SK-N-SH (cell line): ENCODE data around the gene FAM78A. TPM values are rescaled to one million over a fixed set of nuclear protein-coding genes. Genes with fewer than 3 reads are reported as not detected.

ENCODE experiments used
- CTCF ChIA-PET: fragments of 300-600, 350-600 bp; formaldehyde crosslinking; extraction: SDS; loops from one replicate; lab custom pipeline; 2021; lab: Yijun Ruan, JAX
- POLR2A ChIA-PET: fragments of 350-600 bp; sonication (Branson Sonifier 250); formaldehyde crosslinking; extraction: SDS; loops from one replicate; lab custom pipeline; 2020; ENCODE audit warnings: antibody characterized with exemption, inconsistent platforms; lab: Yijun Ruan, JAX
- DNase-seq: peaks from one replicate; pipeline ENCODE4 v3.0.0; 2012
- H2AFZ ChIP-seq: fragments of 200-600 bp; sonication (generic); 2 replicates; pipeline ENCODE4 v1.8.1; 2016; ENCODE audit warnings: antibody characterized with exemption, mild to moderate bottlenecking, low read depth
- H3F3A ChIP-seq: fragments of 200-600 bp; sonication (generic); replicated peaks from 2 replicates; pipeline ENCODE3; 2016; ENCODE audit warnings: antibody characterized with exemption, mild to moderate bottlenecking; ENCODE audit not compliant: insufficient read depth
- H3K27ac ChIP-seq, 2 experiments: fragments of 200-500 bp in 1 of 2; fragments of 200-600 bp in 1 of 2; sonication (Bioruptor generic) in 1 of 2; sonication (generic), shearing (Covaris generic) in 1 of 2; 2 replicates each; pipeline versions ENCODE4 v1.5.1 to v1.6.1; 2014 to 2016; ENCODE audit warnings: low read depth in 2 of 2, inconsistent platforms in 1 of 2, low read length in 1 of 2, mild to moderate bottlenecking in 1 of 2, mixed read lengths in 1 of 2
- H3K27me3 ChIP-seq: fragments of 200-600 bp; sonication (generic), shearing (Covaris generic); 2 replicates; pipeline ENCODE4 v1.6.1; 2016; ENCODE audit warnings: mixed run types; ENCODE audit not compliant: insufficient read depth
- H3K36me3 ChIP-seq, 2 experiments: fragments of 200-500 bp in 1 of 2; fragments of 200-600 bp in 1 of 2; sonication (Bioruptor generic) in 1 of 2; sonication (generic) in 1 of 2; replicated peaks in 1 of 2; 2 replicates each; pipeline versions ENCODE3 to v1.5.1; 2014 to 2016; ENCODE audit warnings: low read length in 1 of 2, mild to moderate bottlenecking in 1 of 2; ENCODE audit not compliant: insufficient read depth in 2 of 2, control insufficient read depth in 1 of 2
- H3K4me1 ChIP-seq, 2 experiments: fragments of 200-500 bp in 1 of 2; fragments of 200-600 bp in 1 of 2; sonication (Bioruptor generic) in 1 of 2; sonication (generic), shearing (Covaris generic) in 1 of 2; 2 replicates each; pipeline versions ENCODE4 v1.5.1 to v1.6.1; 2014 to 2016; ENCODE audit warnings: low read depth in 1 of 2, low read length in 1 of 2, mixed run types in 1 of 2; ENCODE audit not compliant: insufficient read depth in 2 of 2, control insufficient read depth in 1 of 2
- H3K4me2 ChIP-seq: fragments of 200-600 bp; sonication (generic), shearing (Covaris generic); 2 replicates; pipeline ENCODE4 v1.6.1; 2017; ENCODE audit warnings: mixed run types
- H3K4me3 ChIP-seq, 2 experiments: fragments of 200-500 bp in 1 of 2; fragments of 200-600 bp in 1 of 2; sonication (Bioruptor generic) in 1 of 2; sonication (generic), shearing (Covaris generic) in 1 of 2; 2 replicates each; pipeline versions ENCODE4 v1.5.1 to v1.8.1; 2014 to 2016; ENCODE audit warnings: low read depth in 2 of 2, inconsistent platforms in 1 of 2, low read length in 1 of 2, mild to moderate bottlenecking in 1 of 2, mixed read lengths in 1 of 2, moderate library complexity in 1 of 2
- H3K79me2 ChIP-seq: fragments of 200-600 bp; sonication (generic); 2 replicates; pipeline ENCODE4 v1.8.1; 2017; ENCODE audit warnings: mild to moderate bottlenecking; ENCODE audit not compliant: insufficient read depth
- H3K9ac ChIP-seq: fragments of 200-600 bp; sonication (generic); 2 replicates; pipeline ENCODE4 v1.6.1; 2017; ENCODE audit warnings: mixed run types
- H3K9me2 ChIP-seq: fragments of 200-600 bp; sonication (generic); 2 replicates; pipeline ENCODE4 v1.6.1; 2017; ENCODE audit warnings: mixed run types
- H3K9me3 ChIP-seq: fragments of 200-600 bp; sonication (generic); 2 replicates; pipeline ENCODE4 v1.6.1; 2017; ENCODE audit warnings: mixed run types, mild to moderate bottlenecking, moderate library complexity
- H4K20me1 ChIP-seq: fragments of 200-600 bp; sonication (generic); 2 replicates; pipeline ENCODE4 v1.6.1; 2017; ENCODE audit warnings: mild to moderate bottlenecking, mixed run types; ENCODE audit not compliant: insufficient read depth
- ELF1 ChIP-seq: IDR thresholded peaks from 2 replicates; pipeline ENCODE4 v1.4.0; 2012
- EZH2phosphoT487 ChIP-seq: fragments of 200-600 bp; sonication (generic); IDR thresholded peaks from 2 replicates; pipeline ENCODE4 v1.6.1; 2017; ENCODE audit warnings: low read depth, mixed run types, mild to moderate bottlenecking, antibody characterized with exemption, moderate library complexity, borderline replicate concordance
- FOSL2 ChIP-seq: IDR thresholded peaks from 2 replicates; pipeline ENCODE4 v1.4.0; 2012; ENCODE audit warnings: low read depth, mild to moderate bottlenecking, moderate library complexity, borderline replicate concordance
- FOXM1 ChIP-seq: IDR thresholded peaks from 2 replicates; pipeline ENCODE4 v1.4.0; 2012; ENCODE audit warnings: low read depth, mild to moderate bottlenecking
- GABPA ChIP-seq: IDR thresholded peaks from 2 replicates; pipeline ENCODE4 v1.4.0; 2012; ENCODE audit warnings: low read depth, mild to moderate bottlenecking
- GATA2 ChIP-seq: sonication (generic); formaldehyde crosslinking; IDR thresholded peaks from 2 replicates; pipeline ENCODE4 v1.5.0; 2020; ENCODE audit warnings: mild to moderate bottlenecking, missing genetic modification reagents
- IRF3 ChIP-seq: fragments of 150-350 bp; IDR thresholded peaks from 2 replicates; pipeline ENCODE4 v1.6.1; 2016; ENCODE audit warnings: mild to moderate bottlenecking, low read depth, low read length
- MAX ChIP-seq: IDR thresholded peaks from 2 replicates; pipeline ENCODE4 v1.4.0; 2012; ENCODE audit warnings: low read depth
- MXI1 ChIP-seq: IDR thresholded peaks from 2 replicates; pipeline ENCODE4 v1.6.1; 2012; ENCODE audit warnings: mild to moderate bottlenecking, low read depth, low read length, improper control_type of control experiment
- NFIC ChIP-seq: IDR thresholded peaks from 2 replicates; pipeline ENCODE4 v1.4.0; 2012; ENCODE audit warnings: borderline replicate concordance
- NRF1 ChIP-seq: IDR thresholded peaks from 2 replicates; pipeline ENCODE4 v1.6.1; 2012; ENCODE audit warnings: low read depth, mild to moderate bottlenecking, low read length
- POLR2AphosphoS5 ChIP-seq: IDR thresholded peaks from 2 replicates; pipeline ENCODE4 v1.6.1; 2012; ENCODE audit warnings: low read depth, low read length
- RAD21 ChIP-seq: IDR thresholded peaks from 2 replicates; pipeline ENCODE4 v1.6.1; 2012; ENCODE audit warnings: mild to moderate bottlenecking, low read length
- RCOR1 ChIP-seq: fragments of 150-350 bp; IDR thresholded peaks from 2 replicates; pipeline ENCODE4 v1.6.1; 2017; ENCODE audit warnings: antibody characterized with exemption, low read length
- RFX5 ChIP-seq: IDR thresholded peaks from 2 replicates; pipeline ENCODE4 v1.6.1; 2012; ENCODE audit warnings: mild to moderate bottlenecking, improper control_type of control experiment, low read length
- SIN3A ChIP-seq: IDR thresholded peaks from 2 replicates; pipeline ENCODE4 v1.6.1; 2012; ENCODE audit warnings: low read depth, mild to moderate bottlenecking, low read length, moderate library complexity, borderline replicate concordance
- SMC3 ChIP-seq: IDR thresholded peaks from 2 replicates; pipeline ENCODE4 v1.6.1; 2012; ENCODE audit warnings: low read depth, low read length, improper control_type of control experiment
- TAF1 ChIP-seq: IDR thresholded peaks from 2 replicates; pipeline ENCODE4 v1.6.1; 2012; ENCODE audit warnings: low read depth, mild to moderate bottlenecking, low read length, moderate library complexity, borderline replicate concordance
- TCF12 ChIP-seq: IDR thresholded peaks from 2 replicates; pipeline ENCODE4 v1.4.0; 2012
- USF1 ChIP-seq: IDR thresholded peaks from 2 replicates; pipeline ENCODE4 v1.4.0; 2012; ENCODE audit warnings: low read depth, borderline replicate concordance
- YY1 ChIP-seq: IDR thresholded peaks from 2 replicates; pipeline ENCODE4 v1.4.0; 2012; ENCODE audit warnings: low read depth, mild to moderate bottlenecking
- ZBTB33 ChIP-seq: IDR thresholded peaks from 2 replicates; pipeline ENCODE4 v1.4.0; 2012; ENCODE audit warnings: low read depth, borderline replicate concordance
- WGBS: methylation state at CpG from one replicate; pipeline ENCODE4 v1.1.6; 2017; ENCODE audit warnings: low lambda C conversion rate; 5-methylcytosine and 5-hydroxymethylcytosine counted together
- polyA plus RNA-seq, 3 experiments: library from polyadenylated mRNA; depleted of rRNA; stranded (reverse); fragments of >200 nt; gene quantifications; 2 replicates each; pipeline ENCODE4 v1.2.3, GENCODE V29; 2012

Gene FAM78A
- polyA plus RNA-seq, 1 of the 3 experiments (the other 2 are of a cell fraction) = 1.0 TPM

GRCh38 chr9:131308452-131308851 lies 32.1 kb upstream of the FAM78A start:
- POLR2A ChIA-PET = interaction anchor here (1.0 kb wide), 1 partner anchor 13 kb away, joined by 5 read pairs; no protein-coding TSS in a partner anchor
- Histone ChIP-seq H3K4me3 (no peak overlapping the region), H3F3A (no peaks in the 10 kb centered on the region), H3K4me1 (peaks cover 0 to 7% of the 10 kb centered on the region in 2 experiments; a peak in 1 of 4 replicates), H3K27ac (no peak overlapping the region), H3K9me2 (no peaks in the 10 kb centered on the region), H3K79me2 (no peaks in the 10 kb centered on the region), H3K9ac (no peak overlapping the region), H3K4me2 (no peak overlapping the region), H3K36me3 (no peaks in the 10 kb centered on the region), H3K27me3 (no peaks in the 10 kb centered on the region), H3K9me3 (no peaks in the 10 kb centered on the region), H2AFZ (no peak overlapping the region), H4K20me1 (no peaks in the 10 kb centered on the region)
- no peak for DNase-seq
- TF ChIP-seq YY1 (no peak), FOXM1 (no peak), MAX (no peak), NRF1 (no peak), TAF1 (no peak), SIN3A (no peak), MXI1 (no peak), RFX5 (no peak), FOSL2 (no peak), TCF12 (no peak), POLR2AphosphoS5 (no peak), IRF3 (no peak)
- WGBS = 79% methylated on average over 4 of the region's 11 CpGs
- CTCF ChIA-PET = interaction anchor here (0.8 to 2.3 kb wide), 3 partner anchors 16 to 28 kb away, joined by 3 to 11 read pairs (median 5); no protein-coding TSS in a partner anchor

GRCh38 chr9:131307974-131308373 lies 31.7 kb upstream of the FAM78A start:
- Histone ChIP-seq H3K79me2 (no peaks in the 10 kb centered on the region), H3K9me2 (no peaks in the 10 kb centered on the region), H3K4me3 (no peak overlapping the region), H3F3A (no peaks in the 10 kb centered on the region), H3K36me3 (no peaks in the 10 kb centered on the region), H3K4me2 (no peak overlapping the region), H3K9me3 (no peaks in the 10 kb centered on the region), H4K20me1 (no peaks in the 10 kb centered on the region), H3K27me3 (no peaks in the 10 kb centered on the region), H3K27ac (no peak overlapping the region), H3K4me1 (peaks cover 0 to 7% of the 10 kb centered on the region in 2 experiments; a peak in 1 of 4 replicates), H2AFZ (no peak overlapping the region), H3K9ac (no peak overlapping the region)
- POLR2A ChIA-PET = no interaction called here
- 77% methylated on average over 11 of the region's 31 CpGs for WGBS
- no peak for DNase-seq
- CTCF ChIA-PET = interaction anchor here (0.8 to 2.3 kb wide), 3 partner anchors 15 to 28 kb away, joined by 3 to 11 read pairs (median 5); no protein-coding TSS in a partner anchor
- TF ChIP-seq ELF1 = no peak
- no peak for TF ChIP-seq GABPA
- no peak for TF ChIP-seq RCOR1
- no peak for TF ChIP-seq SMC3
- no peak for TF ChIP-seq TCF12
- TF ChIP-seq ZBTB33 = no peak
- TF ChIP-seq USF1 = no peak
- TF ChIP-seq FOSL2 = no peak
- no peak for TF ChIP-seq GATA2 (CRISPR knock-in tag)
- TF ChIP-seq NFIC = no peak
- no peak for TF ChIP-seq TAF1
- TF ChIP-seq IRF3 = no peak
- TF ChIP-seq MAX = no peak
- TF ChIP-seq EZH2phosphoT487 = no peak
- no peak for TF ChIP-seq RAD21
